Amniotic stem cell (primary cell): ENCODE results near the gene SYAP1.
A peak's percentile ranks its signal among the peaks of the same experiment; 100 is the strongest.
"Not testable (repeated sequence)": the region's sequence is repeated elsewhere in the genome, so short reads cannot be mapped to it uniquely, and the experiment has no call there.

Source experiments
- DNase-seq: peaks from one replicate; lab custom pipeline; 2025; lab: John Stamatoyannopoulos, UW

The SYAP1 gene

GRCh38 chrX:16719334-16720084, at the start of gene SYAP1:
Gene SYAP1 (plus strand): TSS chrX:16719612. CDS start chrX:16719725, 113 bp downstream.
- peak; percentile 95 for DNase-seq

GRCh38 chrX:16671005-16671404, 48.4 kb upstream of the SYAP1 start:
- DNase-seq: peak; percentile 41

GRCh38 chrX:16678689-16679088, 40.7 kb upstream of the SYAP1 start:
- DNase-seq: no peak

- no peak for DNase-seq
Observed at GRCh38 chrX:16683007-16683664, 36.3 kb upstream of the SYAP1 start.

- no peak for DNase-seq
Observed at GRCh38 chrX:16687514-16687913, 31.9 kb upstream of the SYAP1 start.

GRCh38 chrX:16695079-16695676, 24.2 kb upstream of the SYAP1 start:
- peak; percentile 11 for DNase-seq

- DNase-seq: no peak
Observed at GRCh38 chrX:16696956-16697355, 22.5 kb upstream of the SYAP1 start.

GRCh38 chrX:16699389-16699788, 20.0 kb upstream of the SYAP1 start:
- DNase-seq: no peak

GRCh38 chrX:16700734-16701133, 18.7 kb upstream of the SYAP1 start:
- DNase-seq: no peak

GRCh38 chrX:16702700-16703599, 16.5 kb upstream of the SYAP1 start:
- DNase-seq: no peak

- DNase-seq: no peak
Observed at GRCh38 chrX:16705370-16705769, 14.0 kb upstream of the SYAP1 start.

GRCh38 chrX:16708016-16708415, 11.4 kb upstream of the SYAP1 start:
- DNase-seq: no peak

GRCh38 chrX:16711219-16711811, 8.1 kb upstream of the SYAP1 start:
- DNase-seq: no peak

- no peak for DNase-seq
Observed at GRCh38 chrX:16711893-16712547, 7.4 kb upstream of the SYAP1 start.

- no peak for DNase-seq
Observed at GRCh38 chrX:16712548-16713155, 6.8 kb upstream of the SYAP1 start, which contains the start of gene CTPS2. Gene CTPS2 (minus strand): TSS chrX:16712669. CDS start chrX:16702902, 9,767 bp downstream.

GRCh38 chrX:16714504-16714903, 4.9 kb upstream of the SYAP1 start:
- DNase-seq: no peak

- DNase-seq: not testable (repeated sequence)
Observed at GRCh38 chrX:16715638-16716037, 3.8 kb upstream of the SYAP1 start.

GRCh38 chrX:16716451-16716850, 3.0 kb upstream of the SYAP1 start:
- DNase-seq: not testable (repeated sequence)

GRCh38 chrX:16718824-16719333, 533 bp upstream of the SYAP1 start:
- DNase-seq: no peak

- DNase-seq: no peak
Observed at GRCh38 chrX:16722481-16722880, 3.1 kb downstream of the SYAP1 start.
